ENCODE results near the gene ANKRD22.

The ANKRD22 gene

GRCh38 chr10:88853155-88853881, 1.7 kb upstream of the ANKRD22 start:
- POLR2A ChIA-PET: no interaction called here
- CTCF ChIA-PET: interaction anchor here (0.7 to 4.1 kb wide), 7 partner anchors 9 to 80 kb away, joined by 3 to 35 read pairs (median 4); no protein-coding TSS in a partner anchor
- no peak for DNase-seq (ENCODE audit: extremely low spot score)
- TF ChIP-seq CTCF (IDR thresholded peaks at IDR 0.05; ENCODE audit: control extremely low read depth, extremely low read depth, low read depth, missing control alignments): no peak

GRCh38 chr10:88852327-88852726, 683 bp upstream of the ANKRD22 start:
- CTCF ChIA-PET: interaction anchor here (0.7 to 4.1 kb wide), 5 partner anchors 8 to 81 kb away, joined by 3 to 35 read pairs (median 5); no protein-coding TSS in a partner anchor
- TF ChIP-seq CTCF (IDR thresholded peaks at IDR 0.05; ENCODE audit: control extremely low read depth, extremely low read depth, low read depth, missing control alignments): no peak
- POLR2A ChIA-PET: no interaction called here
- DNase-seq (ENCODE audit: extremely low spot score): no peak

- DNase-seq (ENCODE audit: extremely low spot score): no peak
- TF ChIP-seq CTCF (IDR thresholded peaks at IDR 0.05; ENCODE audit: control extremely low read depth, extremely low read depth, low read depth, missing control alignments): no peak
- CTCF ChIA-PET: interaction anchor here (4.1 kb wide), 1 partner anchor 15 kb away, joined by 35 read pairs; no protein-coding TSS in a partner anchor
- POLR2A ChIA-PET: no interaction called here
Observed at GRCh38 chr10:88850712-88851111, 932 bp downstream of the ANKRD22 start.

GRCh38 chr10:88849234-88849633, 2.4 kb downstream of the ANKRD22 start:
- ChIA-PET CTCF (interaction anchor here (1.0 to 2.4 kb wide), 2 partner anchors 13 to 14 kb away, joined by 3 to 15 read pairs; no protein-coding TSS in a partner anchor), POLR2A (no interaction called here)
- no peak for TF ChIP-seq CTCF (IDR thresholded peaks at IDR 0.05; ENCODE audit: control extremely low read depth, extremely low read depth, low read depth, missing control alignments)
- DNase-seq (ENCODE audit: extremely low spot score): no peak

GRCh38 chr10:88848499-88848898, 3.1 kb downstream of the ANKRD22 start:
- TF ChIP-seq CTCF (IDR thresholded peaks at IDR 0.05; ENCODE audit: control extremely low read depth, extremely low read depth, low read depth, missing control alignments): no peak
- CTCF ChIA-PET: interaction anchor here (0.7 to 2.4 kb wide), 2 partner anchors 12 to 84 kb away, joined by 3 to 15 read pairs; no protein-coding TSS in a partner anchor
- DNase-seq (ENCODE audit: extremely low spot score): no peak
- POLR2A ChIA-PET: no interaction called here

GRCh38 chr10:88843171-88843570, 8.5 kb downstream of the ANKRD22 start:
- CTCF ChIA-PET: interaction anchor here (1.0 to 20.3 kb wide), 4 partner anchors 7 to 88 kb away, joined by 3 to 471 read pairs (median 27); no protein-coding TSS in a partner anchor
- no peak for TF ChIP-seq CTCF (IDR thresholded peaks at IDR 0.05; ENCODE audit: control extremely low read depth, extremely low read depth, low read depth, missing control alignments)
- no peak for DNase-seq (ENCODE audit: extremely low spot score)
- POLR2A ChIA-PET: no interaction called here
